Measurements from ENCODE around the gene SNCAIP.
A peak's percentile ranks its signal among the peaks of the same experiment; 100 is the strongest.

Gene SNCAIP

GRCh38 chr5:122412966-122413365 lies 100.9 kb downstream of the SNCAIP start:
- ATAC-seq = no peak

DNA sequence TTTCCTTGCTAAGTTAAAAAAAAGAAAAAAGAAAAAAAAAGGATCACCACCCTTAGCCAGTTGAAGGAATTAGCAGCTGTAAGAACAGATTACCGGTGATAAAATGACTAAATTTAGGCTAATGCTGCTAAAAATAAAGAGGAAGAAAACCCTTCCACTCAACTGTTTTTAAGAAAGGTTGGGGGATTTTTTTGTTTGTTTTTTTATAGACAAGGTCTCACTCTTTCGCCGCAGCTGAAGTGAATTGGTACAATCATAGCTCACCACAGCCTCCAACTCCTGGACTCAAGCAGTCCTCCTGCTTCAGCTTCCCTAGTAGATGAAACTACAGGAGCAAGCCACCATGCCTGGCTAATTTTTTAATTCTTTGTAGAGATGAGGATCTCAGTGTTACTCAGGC lies 101.7 kb downstream of the SNCAIP start:
- TF ChIP-seq ESRRG (CRISPR knock-in tag; IDR thresholded peaks at IDR 0.05) = no peak
- TF ChIP-seq PATZ1 (CRISPR knock-in tag; IDR thresholded peaks at IDR 0.05; ENCODE audit: borderline replicate concordance) = no peak
- no peak for ATAC-seq

More at GRCh38 chr5:122412966-122413365, 100.9 kb downstream of the SNCAIP start:
- TF ChIP-seq ZFP3 (CRISPR knock-in tag; IDR thresholded peaks at IDR 0.05) = no peak

DNA sequence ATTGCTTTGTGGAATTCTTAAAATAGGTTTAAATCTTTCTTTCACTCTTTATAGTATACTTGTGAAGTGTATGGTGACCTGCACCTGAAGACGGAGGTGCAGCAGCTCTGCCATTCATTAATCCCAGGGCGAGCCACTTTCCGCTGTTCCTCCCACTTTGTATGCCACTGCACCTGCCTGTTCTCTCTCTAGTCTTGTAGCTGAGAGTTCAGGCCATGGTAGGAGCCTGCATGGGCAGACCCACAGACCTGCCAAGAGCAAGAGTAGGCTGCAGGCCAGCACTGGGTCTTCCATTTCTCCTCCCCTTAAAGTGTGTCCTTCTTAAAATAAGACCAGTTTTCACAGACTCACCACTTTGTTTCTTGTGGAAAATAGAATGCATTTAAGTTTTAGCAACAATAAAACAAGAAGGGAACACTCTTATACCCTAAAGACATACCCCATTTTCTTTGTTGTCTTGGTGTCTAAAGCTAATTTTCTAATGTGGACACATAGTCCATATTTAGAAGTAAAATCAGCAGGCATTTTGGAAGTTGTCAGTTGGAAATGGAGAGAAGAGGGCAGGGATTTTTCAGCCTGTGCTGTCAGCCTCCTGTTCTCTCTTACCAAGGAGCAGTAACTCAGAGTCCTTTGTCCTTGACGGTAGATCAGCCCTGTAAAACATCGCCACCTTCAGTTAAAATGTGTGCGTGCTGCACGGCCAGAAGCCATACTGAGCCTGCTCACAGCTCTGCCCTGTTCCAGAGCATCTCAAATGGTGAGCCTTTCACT lies 103.2 kb downstream of the SNCAIP start:
- no peak for TF ChIP-seq PATZ1 (CRISPR knock-in tag; IDR thresholded peaks at IDR 0.05; ENCODE audit: borderline replicate concordance)
- no peak for TF ChIP-seq CREB5 (CRISPR knock-in tag; IDR thresholded peaks at IDR 0.05; ENCODE audit: low read depth)
- TF ChIP-seq TCF4 (CRISPR knock-in tag; IDR thresholded peaks at IDR 0.05; ENCODE audit: borderline replicate concordance) = no peak
- no peak for TF ChIP-seq ZNF8 (CRISPR knock-in tag; IDR thresholded peaks at IDR 0.05)
- no peak for TF ChIP-seq CSDC2 (CRISPR knock-in tag; IDR thresholded peaks at IDR 0.05)
- no peak for TF ChIP-seq ZNF70 (CRISPR knock-in tag; IDR thresholded peaks at IDR 0.05)
- no peak for TF ChIP-seq OSR1 (CRISPR knock-in tag; IDR thresholded peaks at IDR 0.05)
- TF ChIP-seq ZFP3 (CRISPR knock-in tag; IDR thresholded peaks at IDR 0.05) = no peak
- TF ChIP-seq GLIS3 (CRISPR knock-in tag; IDR thresholded peaks at IDR 0.05) = no peak
- no peak for TF ChIP-seq ESRRG (CRISPR knock-in tag; IDR thresholded peaks at IDR 0.05)
- ATAC-seq = peak; percentile 100

- TF ChIP-seq PPARA (CRISPR knock-in tag; IDR thresholded peaks at IDR 0.05; ENCODE audit: borderline replicate concordance) (no peak), ARNTL (CRISPR knock-in tag; IDR thresholded peaks at IDR 0.05; ENCODE audit: borderline replicate concordance, low read depth) (no peak), ISL1 (CRISPR knock-in tag; IDR thresholded peaks at IDR 0.05) (no peak), ZNF8 (CRISPR knock-in tag; IDR thresholded peaks at IDR 0.05) (no peak), OSR1 (CRISPR knock-in tag; IDR thresholded peaks at IDR 0.05) (no peak), TOX (CRISPR knock-in tag; IDR thresholded peaks at IDR 0.05; ENCODE audit: borderline replicate concordance) (no peak)
- TF ChIP-seq, protein P1, sequence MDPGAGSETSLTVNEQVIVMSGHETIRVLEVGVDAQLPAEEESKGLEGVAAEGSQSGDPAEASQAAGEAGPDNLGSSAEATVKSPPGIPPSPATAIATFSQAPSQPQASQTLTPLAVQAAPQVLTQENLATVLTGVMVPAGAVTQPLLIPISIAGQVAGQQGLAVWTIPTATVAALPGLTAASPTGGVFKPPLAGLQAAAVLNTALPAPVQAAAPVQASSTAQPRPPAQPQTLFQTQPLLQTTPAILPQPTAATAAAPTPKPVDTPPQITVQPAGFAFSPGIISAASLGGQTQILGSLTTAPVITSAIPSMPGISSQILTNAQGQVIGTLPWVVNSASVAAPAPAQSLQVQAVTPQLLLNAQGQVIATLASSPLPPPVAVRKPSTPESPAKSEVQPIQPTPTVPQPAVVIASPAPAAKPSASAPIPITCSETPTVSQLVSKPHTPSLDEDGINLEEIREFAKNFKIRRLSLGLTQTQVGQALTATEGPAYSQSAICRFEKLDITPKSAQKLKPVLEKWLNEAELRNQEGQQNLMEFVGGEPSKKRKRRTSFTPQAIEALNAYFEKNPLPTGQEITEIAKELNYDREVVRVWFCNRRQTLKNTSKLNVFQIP (CRISPR knock-in tag; IDR thresholded peaks at IDR 0.05; ENCODE audit: borderline replicate concordance, low read depth) = no peak
Measured at GRCh38 chr5:122415801-122416120, 103.7 kb downstream of the SNCAIP start.

GRCh38 chr5:122419142-122419894 lies 107.3 kb downstream of the SNCAIP start:
- no peak for ATAC-seq
- TF ChIP-seq TSHZ2 (CRISPR knock-in tag; IDR thresholded peaks at IDR 0.05) = no peak
- TF ChIP-seq CREB5 (CRISPR knock-in tag; IDR thresholded peaks at IDR 0.05; ENCODE audit: low read depth) = no peak
- TF ChIP-seq, protein P2, sequence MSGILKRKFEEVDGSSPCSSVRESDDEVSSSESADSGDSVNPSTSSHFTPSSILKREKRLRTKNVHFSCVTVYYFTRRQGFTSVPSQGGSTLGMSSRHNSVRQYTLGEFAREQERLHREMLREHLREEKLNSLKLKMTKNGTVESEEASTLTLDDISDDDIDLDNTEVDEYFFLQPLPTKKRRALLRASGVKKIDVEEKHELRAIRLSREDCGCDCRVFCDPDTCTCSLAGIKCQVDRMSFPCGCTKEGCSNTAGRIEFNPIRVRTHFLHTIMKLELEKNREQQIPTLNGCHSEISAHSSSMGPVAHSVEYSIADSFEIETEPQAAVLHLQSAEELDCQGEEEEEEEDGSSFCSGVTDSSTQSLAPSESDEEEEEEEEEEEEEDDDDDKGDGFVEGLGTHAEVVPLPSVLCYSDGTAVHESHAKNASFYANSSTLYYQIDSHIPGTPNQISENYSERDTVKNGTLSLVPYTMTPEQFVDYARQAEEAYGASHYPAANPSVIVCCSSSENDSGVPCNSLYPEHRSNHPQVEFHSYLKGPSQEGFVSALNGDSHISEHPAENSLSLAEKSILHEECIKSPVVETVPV (CRISPR knock-in tag; IDR thresholded peaks at IDR 0.05) = no peak
- TF ChIP-seq CSDC2 (CRISPR knock-in tag; IDR thresholded peaks at IDR 0.05) = no peak
- no peak for TF ChIP-seq TOX (CRISPR knock-in tag; IDR thresholded peaks at IDR 0.05; ENCODE audit: borderline replicate concordance)
- no peak for TF ChIP-seq ZFP30 (CRISPR knock-in tag; IDR thresholded peaks at IDR 0.05)
- no peak for TF ChIP-seq ZNF70 (CRISPR knock-in tag; IDR thresholded peaks at IDR 0.05)
- TF ChIP-seq ZFP3 (CRISPR knock-in tag; IDR thresholded peaks at IDR 0.05) = no peak
- TF ChIP-seq ESRRG (CRISPR knock-in tag; IDR thresholded peaks at IDR 0.05) = no peak
- no peak for TF ChIP-seq ISL1 (CRISPR knock-in tag; IDR thresholded peaks at IDR 0.05)

More at GRCh38 chr5:122415801-122416120, 103.7 kb downstream of the SNCAIP start:
- ATAC-seq = no peak

Data from SK-N-SH treated with all-trans-retinoic acid at 6 μM for 48 hours (cell line).